Fibroblast of skin of left biceps (primary cell): ENCODE data around the gene PRR36.

Source experiments
- DNase-seq, 2 experiments: peaks; one replicate each; pipeline ENCODE4 v3.0.0-alpha.2; 2013; ENCODE audit warnings: low read depth in 2 of 2

The PRR36 gene

GRCh38 chr19:7819337-7819736, 54.9 kb downstream of the PRR36 start:
- DNase-seq = no peak

- DNase-seq = no peak
Observed at GRCh38 chr19:7818806-7819205, 55.4 kb downstream of the PRR36 start.
